Transverse colon (tissue), 4 donors: Measurements from ENCODE around the gene C2CD4D. TPM values are rescaled to one million over a fixed set of nuclear protein-coding genes. Genes with fewer than 3 reads are reported as not detected.

ENCODE experiments used
- DNase-seq: peaks from one replicate; pipeline ENCODE4 v3.0.0-alpha.2; 2019
- H3K27ac ChIP-seq, 4 donors: fragments of 200-600 bp; sonication (generic); 2 replicates each; pipeline ENCODE4 v1.5.1; 2016 to 2018; ENCODE audit warnings: inconsistent platforms in 4 of 4
- H3K27me3 ChIP-seq: fragments of 200-600 bp; sonication (generic); 2 replicates; pipeline ENCODE4 v1.5.1; 2017; ENCODE audit warnings: inconsistent platforms
- H3K36me3 ChIP-seq, 4 donors: fragments of 200-600 bp; sonication (generic); 2 replicates each; pipeline ENCODE4 v1.5.1; 2017 to 2019; ENCODE audit warnings: inconsistent platforms in 4 of 4
- H3K4me1 ChIP-seq, 4 donors: fragments of 200-600 bp; sonication (generic); 2 replicates each; pipeline ENCODE4 v1.5.1; 2017 to 2020; ENCODE audit warnings: inconsistent platforms in 4 of 4
- H3K4me3 ChIP-seq, 4 donors: fragments of 200-600 bp; sonication (generic); 1 replicate in 1 of 4; 2 replicates in 3 of 4; pipeline versions ENCODE4 v1.5.1 to v1.6.1; 2017 to 2019; ENCODE audit warnings: inconsistent platforms in 4 of 4
- H3K9me3 ChIP-seq, 2 donors: fragments of 200-600 bp; sonication (generic); 2 replicates each; pipeline ENCODE4 v1.5.1; 2017 to 2019; ENCODE audit warnings: inconsistent platforms in 2 of 2
- EP300 ChIP-seq: sonication (generic); formaldehyde crosslinking; IDR thresholded peaks from one replicate; pipeline ENCODE4 v1.6.1; 2017; ENCODE audit warnings: antibody characterized with exemption, low read depth
- POLR2A ChIP-seq: fragments of 450-650 bp; IDR thresholded peaks from one replicate; pipeline ENCODE4 v1.6.1; 2016; ENCODE audit warnings: antibody characterized with exemption, mild to moderate bottlenecking, moderate library complexity
- POLR2AphosphoS5 ChIP-seq, 3 donors: sonication (generic); formaldehyde crosslinking; IDR thresholded peaks; one replicate each; pipeline ENCODE4 v1.6.1; 2016; ENCODE audit warnings: antibody characterized with exemption in 3 of 3
- WGBS, 2 donors: methylation state at CpG; one replicate each; pipeline ENCODE4 v1.1.5; 2018; ENCODE audit warnings: low coverage in 1 of 2; 5-methylcytosine and 5-hydroxymethylcytosine counted together
- in situ Hi-C, 4 donors: fragments of 200-750 bp; cut with MboI; loops; one replicate each; pipeline versions ENCODE4 v1.15.0 to v1.15.1; 2017; ENCODE audit warnings: low sequenced_read_pairs in 3 of 4, low pct_ligation_motif_present in 1 of 4, low pct_unique_long_range_greater_than_20kb in 1 of 4
- intact Hi-C: fragments of 100-400 bp; cut with DNase I; formaldehyde crosslinking; loops from one replicate; pipeline ENCODE4 v1.15.1; 2023; ENCODE audit warnings: low total_unique reads
- total RNA-seq, 4 donors: library from RNA; depleted of rRNA; stranded (reverse); fragments of >200 nt; gene quantifications; one replicate each; pipeline ENCODE4 v1.1.0, GENCODE V29; 2016
- TF ChIP-seq, protein P1 (sequence below), 5 experiments: fragments of 200-600 bp in 3 of 5; fragments of 450-650 bp in 2 of 5; sonication (generic) in 3 of 5; IDR thresholded peaks; 1 replicate in 2 of 5; 2 replicates in 3 of 5; pipeline ENCODE4 v1.5.1; 2016 to 2017; ENCODE audit warnings: antibody characterized with exemption in 5 of 5, inconsistent platforms in 3 of 5, mild to moderate bottlenecking in 2 of 5, moderate library complexity in 1 of 5

The C2CD4D gene
- total RNA-seq, 4 donors from 2014 or later, result not detected

DNA sequence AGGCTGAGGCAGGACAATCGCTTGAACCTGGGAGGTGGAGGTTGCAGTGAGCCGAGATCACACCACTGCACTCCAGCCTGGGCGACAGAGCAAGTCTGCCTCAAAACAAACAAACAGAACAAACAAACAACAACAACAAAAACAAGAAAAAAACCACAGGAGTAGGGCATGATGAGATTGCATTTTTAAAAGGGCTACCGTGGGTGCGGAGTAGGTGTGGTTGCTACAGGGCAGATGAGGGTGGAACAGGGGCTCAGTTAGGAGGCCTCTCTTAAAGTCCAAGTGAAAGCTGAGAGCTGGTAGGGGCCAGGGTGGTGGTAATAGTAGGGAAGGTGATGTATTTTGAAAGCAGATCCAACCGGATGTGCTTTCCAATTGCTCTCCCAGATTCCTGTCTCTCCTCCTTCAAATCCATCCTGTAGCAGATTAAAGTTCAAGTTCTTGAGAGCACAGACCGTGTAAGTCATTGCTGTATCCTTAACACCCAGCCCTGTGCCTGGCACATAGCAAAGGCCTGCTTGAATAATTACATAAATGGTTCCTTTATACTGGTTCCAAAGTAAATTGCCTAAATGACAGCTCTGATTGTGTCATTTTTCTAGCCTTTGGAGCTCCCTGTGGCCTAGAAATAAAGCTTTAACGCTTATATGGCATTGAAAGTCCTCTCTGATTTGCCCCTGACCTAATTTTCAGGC, 30.2 kb downstream of the C2CD4D start:
- intact Hi-C loops (no loop called here), in situ Hi-C loops (no loop called here)
- H3K4me3 ChIP-seq, result no peak overlapping the region
- no peaks in the 10 kb centered on the region for H3K4me1 ChIP-seq
- no peaks in the 10 kb centered on the region for H3K36me3 ChIP-seq
- no peaks in the 10 kb centered on the region for H3K9me3 ChIP-seq
- H3K27me3 ChIP-seq, result no peaks in the 10 kb centered on the region
- 65 to 81% methylated on average over 3 to 8 of the region's 8 CpGs for WGBS, 2 donors
- no peak for TF ChIP-seq EP300
- TF ChIP-seq POLR2AphosphoS5 (IDR thresholded peaks at IDR 0.05), result no peak
- TF ChIP-seq, protein P1, sequence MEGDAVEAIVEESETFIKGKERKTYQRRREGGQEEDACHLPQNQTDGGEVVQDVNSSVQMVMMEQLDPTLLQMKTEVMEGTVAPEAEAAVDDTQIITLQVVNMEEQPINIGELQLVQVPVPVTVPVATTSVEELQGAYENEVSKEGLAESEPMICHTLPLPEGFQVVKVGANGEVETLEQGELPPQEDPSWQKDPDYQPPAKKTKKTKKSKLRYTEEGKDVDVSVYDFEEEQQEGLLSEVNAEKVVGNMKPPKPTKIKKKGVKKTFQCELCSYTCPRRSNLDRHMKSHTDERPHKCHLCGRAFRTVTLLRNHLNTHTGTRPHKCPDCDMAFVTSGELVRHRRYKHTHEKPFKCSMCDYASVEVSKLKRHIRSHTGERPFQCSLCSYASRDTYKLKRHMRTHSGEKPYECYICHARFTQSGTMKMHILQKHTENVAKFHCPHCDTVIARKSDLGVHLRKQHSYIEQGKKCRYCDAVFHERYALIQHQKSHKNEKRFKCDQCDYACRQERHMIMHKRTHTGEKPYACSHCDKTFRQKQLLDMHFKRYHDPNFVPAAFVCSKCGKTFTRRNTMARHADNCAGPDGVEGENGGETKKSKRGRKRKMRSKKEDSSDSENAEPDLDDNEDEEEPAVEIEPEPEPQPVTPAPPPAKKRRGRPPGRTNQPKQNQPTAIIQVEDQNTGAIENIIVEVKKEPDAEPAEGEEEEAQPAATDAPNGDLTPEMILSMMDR (IDR thresholded peaks at IDR 0.05), result no peak
- no peak for TF ChIP-seq POLR2A
- DNase-seq, result no peak
- H3K27ac ChIP-seq, result no peak overlapping the region

GRCh38 chr1:151807766-151808165, 31.9 kb downstream of the C2CD4D start:
- Histone ChIP-seq H3K27ac (no peak overlapping the region), H3K4me1 (no peaks in the 10 kb centered on the region), H3K9me3 (no peaks in the 10 kb centered on the region), H3K36me3 (no peaks in the 10 kb centered on the region), H3K4me3 (no peak overlapping the region), H3K27me3 (no peaks in the 10 kb centered on the region)
- intact Hi-C loops, result no loop called here
- DNase-seq, result no peak
- in situ Hi-C loops, result no loop called here
- no peak for TF ChIP-seq POLR2A
- no peak for TF ChIP-seq POLR2AphosphoS5 (IDR thresholded peaks at IDR 0.05)
- no peak for TF ChIP-seq EP300
- TF ChIP-seq, protein P1 (IDR thresholded peaks at IDR 0.05), result no peak
- 76% methylated on average over 1 of the region's 1 CpG; no CpG with 5 or more reads in 1 of the 2 donors for WGBS, 2 donors

GRCh38 chr1:151807131-151807530, 32.5 kb downstream of the C2CD4D start:
- intact Hi-C loops, result no loop called here
- Histone ChIP-seq H3K27me3 (peaks cover under 1% of the 10 kb centered on the region), H3K4me1 (no peaks in the 10 kb centered on the region), H3K9me3 (no peaks in the 10 kb centered on the region), H3K27ac (no peak overlapping the region), H3K36me3 (no peaks in the 10 kb centered on the region), H3K4me3 (no peak overlapping the region)
- TF ChIP-seq, protein P1 (IDR thresholded peaks at IDR 0.05), result no peak
- TF ChIP-seq POLR2AphosphoS5 (IDR thresholded peaks at IDR 0.05), result no peak
- no peak for TF ChIP-seq POLR2A
- no peak for TF ChIP-seq EP300
- 70% methylated on average over 5 of the region's 5 CpGs; no CpG with 5 or more reads in 1 of the 2 donors for WGBS, 2 donors
- in situ Hi-C loops, result no loop called here
- DNase-seq, result no peak

DNA sequence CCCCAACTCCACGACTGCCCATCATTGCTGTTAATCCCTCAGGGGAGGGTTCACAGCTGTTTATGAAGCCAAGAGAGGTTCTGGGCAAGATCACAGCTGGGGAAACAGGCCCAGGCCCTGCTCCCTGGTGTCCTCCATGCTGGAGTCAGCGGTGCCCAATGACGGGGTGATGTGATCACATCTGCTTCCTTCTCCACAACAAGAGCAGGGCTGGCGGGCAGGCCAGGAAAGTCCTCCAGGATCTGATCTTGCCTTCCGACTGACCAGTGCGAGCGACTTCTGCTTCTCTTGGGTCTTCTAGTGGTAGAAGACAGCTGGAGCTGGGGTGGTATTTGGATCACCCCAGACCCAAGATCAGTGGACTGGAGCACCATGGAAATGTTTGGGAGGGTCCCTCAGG, 33.5 kb downstream of the C2CD4D start:
- H3K9me3 ChIP-seq, result no peaks in the 10 kb centered on the region
- TF ChIP-seq, protein P1 (IDR thresholded peaks at IDR 0.05), result no peak
- TF ChIP-seq EP300 (no peak), POLR2A (no peak), POLR2AphosphoS5 (IDR thresholded peaks at IDR 0.05) (no peak)
- intact Hi-C loops (no loop called here), in situ Hi-C loops (no loop called here)
- no peaks in the 10 kb centered on the region for H3K36me3 ChIP-seq
- H3K4me3 ChIP-seq, result no peak overlapping the region
- no peaks in the 10 kb centered on the region for H3K4me1 ChIP-seq
- WGBS, 2 donors, result 57 to 68% methylated on average over 1 to 7 of the region's 7 CpGs
- peaks cover 3% of the 10 kb centered on the region for H3K27me3 ChIP-seq
- H3K27ac ChIP-seq, result no peak overlapping the region
- no peak for DNase-seq
